ENCODE measurements around the gene EPS8L3.

The EPS8L3 gene

DNA sequence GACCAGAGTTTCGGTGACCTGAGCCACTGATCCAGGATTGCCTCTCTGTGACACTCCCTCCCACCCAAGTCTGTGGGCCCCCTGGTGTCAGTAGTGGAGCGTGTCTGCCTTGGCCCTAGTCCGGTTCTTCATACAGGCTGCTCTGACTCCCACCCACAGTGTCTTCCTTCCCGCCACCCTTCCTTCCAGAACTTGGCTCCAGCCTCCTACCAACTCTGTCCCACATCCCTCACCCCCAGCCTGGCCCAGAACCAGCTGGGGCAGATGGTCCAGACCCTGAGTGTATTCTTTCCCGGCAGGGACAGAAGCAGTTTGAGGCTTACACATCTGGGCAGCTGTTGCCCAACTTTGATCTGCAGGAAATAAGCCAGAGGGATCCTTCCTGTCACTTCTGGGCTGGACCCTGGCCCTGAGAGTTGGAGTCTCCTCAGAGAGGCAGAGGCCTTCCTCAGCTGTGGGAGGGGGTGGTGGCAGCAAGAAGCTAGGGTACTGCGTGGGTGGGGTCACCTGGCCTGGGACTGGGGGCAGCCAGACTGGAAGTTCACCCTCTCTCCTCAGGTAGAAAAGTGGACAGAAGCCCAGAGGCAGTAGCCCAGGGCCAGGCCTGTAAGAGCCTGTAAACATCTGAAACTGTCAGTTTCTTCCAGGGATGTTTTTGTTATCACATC is 43.1 kb upstream of the EPS8L3 start:
- DNase-seq (ENCODE audit: low spot score), result peak; percentile 57
- TF ChIP-seq, protein P1, sequence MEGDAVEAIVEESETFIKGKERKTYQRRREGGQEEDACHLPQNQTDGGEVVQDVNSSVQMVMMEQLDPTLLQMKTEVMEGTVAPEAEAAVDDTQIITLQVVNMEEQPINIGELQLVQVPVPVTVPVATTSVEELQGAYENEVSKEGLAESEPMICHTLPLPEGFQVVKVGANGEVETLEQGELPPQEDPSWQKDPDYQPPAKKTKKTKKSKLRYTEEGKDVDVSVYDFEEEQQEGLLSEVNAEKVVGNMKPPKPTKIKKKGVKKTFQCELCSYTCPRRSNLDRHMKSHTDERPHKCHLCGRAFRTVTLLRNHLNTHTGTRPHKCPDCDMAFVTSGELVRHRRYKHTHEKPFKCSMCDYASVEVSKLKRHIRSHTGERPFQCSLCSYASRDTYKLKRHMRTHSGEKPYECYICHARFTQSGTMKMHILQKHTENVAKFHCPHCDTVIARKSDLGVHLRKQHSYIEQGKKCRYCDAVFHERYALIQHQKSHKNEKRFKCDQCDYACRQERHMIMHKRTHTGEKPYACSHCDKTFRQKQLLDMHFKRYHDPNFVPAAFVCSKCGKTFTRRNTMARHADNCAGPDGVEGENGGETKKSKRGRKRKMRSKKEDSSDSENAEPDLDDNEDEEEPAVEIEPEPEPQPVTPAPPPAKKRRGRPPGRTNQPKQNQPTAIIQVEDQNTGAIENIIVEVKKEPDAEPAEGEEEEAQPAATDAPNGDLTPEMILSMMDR (IDR thresholded peaks at IDR 0.05), result no peak
- H3K4me3 ChIP-seq, result no peak overlapping the region

DNA sequence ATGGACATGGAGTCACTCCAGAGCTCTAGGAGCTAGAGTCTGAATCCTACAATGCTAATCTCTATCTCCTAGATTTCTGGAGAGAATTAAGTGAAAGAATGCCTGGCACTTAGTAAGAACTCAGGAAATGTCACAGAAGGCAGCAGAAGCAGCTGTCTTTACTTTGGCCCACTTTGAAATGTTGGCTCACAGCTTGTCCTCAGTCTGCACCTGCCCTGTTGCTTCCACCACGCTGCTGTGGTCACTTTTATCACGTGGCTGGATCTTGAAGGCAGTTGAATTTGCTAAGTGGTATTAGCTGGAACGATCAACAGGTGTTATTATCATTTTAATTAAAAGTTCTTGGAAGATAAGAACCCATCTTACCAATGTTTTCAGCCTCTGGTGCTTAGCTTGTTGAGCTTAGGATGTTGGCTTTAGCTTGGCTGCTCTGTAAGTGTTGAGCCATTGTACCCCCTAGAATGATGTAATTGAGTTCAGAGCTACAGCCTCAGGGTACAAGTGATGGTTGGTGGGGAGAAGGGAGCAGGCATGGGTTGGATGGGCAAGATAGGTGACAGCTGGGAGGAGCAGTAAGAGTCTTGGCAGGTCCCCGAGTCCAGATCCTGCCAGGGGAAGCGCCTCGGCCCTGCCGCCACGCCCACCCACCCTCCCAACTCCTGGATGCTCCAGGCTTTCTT is 41.9 kb upstream of the EPS8L3 start:
- TF ChIP-seq, protein P1 (IDR thresholded peaks at IDR 0.05), result no peak
- Histone ChIP-seq H3K4me3 (no peak overlapping the region), H3K27ac (no peak overlapping the region)
- peak; percentile 40 for DNase-seq (ENCODE audit: low spot score)

More for the DNA sequence above, 43.1 kb upstream of the EPS8L3 start:
- H3K27ac ChIP-seq, result no peak overlapping the region

DNA sequence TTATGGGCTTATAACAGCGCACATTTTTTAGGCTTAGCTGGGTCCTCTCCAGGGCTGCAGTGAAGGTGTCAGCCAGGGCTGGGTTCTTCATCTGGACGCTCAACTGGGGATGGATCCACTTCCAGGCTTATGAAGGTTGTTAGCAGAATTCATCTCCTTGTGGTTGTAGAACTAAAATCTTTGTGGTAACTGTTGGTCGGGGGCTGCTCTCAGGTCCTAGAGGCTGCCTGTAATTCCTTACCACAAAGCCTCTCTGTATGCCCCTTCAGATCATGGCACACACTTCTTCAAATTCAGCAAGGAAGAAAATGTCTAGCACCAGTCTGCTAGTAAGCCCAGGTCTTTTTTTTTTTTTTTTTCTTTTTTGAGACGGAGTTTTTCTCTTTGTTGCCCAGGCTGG is 40.9 kb upstream of the EPS8L3 start:
- Histone ChIP-seq H3K27ac (no peak overlapping the region), H3K4me3 (no peak overlapping the region)
- TF ChIP-seq, protein P1 (IDR thresholded peaks at IDR 0.05), result no peak
- peak; percentile 21 for DNase-seq (ENCODE audit: low spot score)

DNA sequence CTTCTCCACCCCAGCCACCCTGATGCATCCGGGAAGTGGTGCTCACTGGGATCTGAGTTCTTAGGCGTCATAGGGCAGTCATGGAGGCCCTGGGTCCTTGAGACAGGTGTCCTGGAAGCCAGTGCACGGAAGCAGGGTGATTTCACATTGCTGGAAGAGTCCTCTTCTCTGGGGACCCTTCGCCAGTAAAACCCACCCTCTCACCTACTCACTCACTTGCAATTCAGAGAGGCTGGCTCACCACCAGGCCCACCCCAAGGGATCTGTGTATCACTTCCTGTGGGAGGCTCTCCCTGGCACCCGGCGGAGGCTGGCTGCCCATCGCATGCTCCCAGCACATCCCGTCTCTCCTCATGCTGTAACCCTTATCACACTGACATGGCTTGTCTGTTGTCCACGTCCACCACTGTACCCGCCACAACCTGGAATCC is 40.2 kb upstream of the EPS8L3 start:
- peak; percentile 76 for DNase-seq (ENCODE audit: low spot score)
- TF ChIP-seq, protein P1 (IDR thresholded peaks at IDR 0.05), result no peak
- H3K27ac ChIP-seq, result no peak overlapping the region
- H3K4me3 ChIP-seq, result no peak overlapping the region

DNA sequence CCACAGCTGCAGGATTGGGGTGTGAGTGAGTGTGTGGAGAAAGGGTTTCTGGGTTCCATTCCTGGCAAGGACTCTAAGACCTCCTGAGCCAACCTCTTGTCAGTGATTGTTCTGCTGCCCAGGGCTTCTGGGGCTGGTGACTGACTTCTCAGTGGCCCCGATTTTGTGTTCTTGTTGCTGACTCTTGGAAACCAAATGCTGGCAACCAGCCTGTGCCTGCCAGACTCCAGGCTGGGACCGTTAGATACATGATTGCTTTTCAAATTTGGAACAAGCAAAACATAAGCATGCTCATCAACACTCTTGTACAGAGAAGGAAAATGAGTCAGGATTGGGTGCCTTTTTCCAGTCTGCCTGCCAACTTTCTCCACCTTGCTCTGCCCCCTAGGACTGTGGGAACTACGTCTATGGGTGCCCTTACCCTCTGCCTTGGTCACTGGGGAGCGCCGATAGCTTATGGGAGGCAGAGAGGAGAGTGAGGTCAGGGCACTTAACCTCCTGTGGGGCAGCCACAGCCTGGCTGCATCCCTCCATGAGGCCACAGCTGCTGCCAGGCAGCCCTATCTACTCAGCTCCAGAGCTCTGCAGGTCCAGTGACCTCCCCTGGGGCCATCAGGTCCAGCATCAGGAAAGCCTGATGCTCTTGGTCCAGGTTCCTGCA is 39.3 kb upstream of the EPS8L3 start:
- TF ChIP-seq, protein P1 (IDR thresholded peaks at IDR 0.05), result no peak
- peak; percentile 71 for DNase-seq (ENCODE audit: low spot score)
- Histone ChIP-seq H3K4me3 (no peak overlapping the region), H3K27ac (peak overlapping the region in 1 of 2 donors; percentile 62)

DNA sequence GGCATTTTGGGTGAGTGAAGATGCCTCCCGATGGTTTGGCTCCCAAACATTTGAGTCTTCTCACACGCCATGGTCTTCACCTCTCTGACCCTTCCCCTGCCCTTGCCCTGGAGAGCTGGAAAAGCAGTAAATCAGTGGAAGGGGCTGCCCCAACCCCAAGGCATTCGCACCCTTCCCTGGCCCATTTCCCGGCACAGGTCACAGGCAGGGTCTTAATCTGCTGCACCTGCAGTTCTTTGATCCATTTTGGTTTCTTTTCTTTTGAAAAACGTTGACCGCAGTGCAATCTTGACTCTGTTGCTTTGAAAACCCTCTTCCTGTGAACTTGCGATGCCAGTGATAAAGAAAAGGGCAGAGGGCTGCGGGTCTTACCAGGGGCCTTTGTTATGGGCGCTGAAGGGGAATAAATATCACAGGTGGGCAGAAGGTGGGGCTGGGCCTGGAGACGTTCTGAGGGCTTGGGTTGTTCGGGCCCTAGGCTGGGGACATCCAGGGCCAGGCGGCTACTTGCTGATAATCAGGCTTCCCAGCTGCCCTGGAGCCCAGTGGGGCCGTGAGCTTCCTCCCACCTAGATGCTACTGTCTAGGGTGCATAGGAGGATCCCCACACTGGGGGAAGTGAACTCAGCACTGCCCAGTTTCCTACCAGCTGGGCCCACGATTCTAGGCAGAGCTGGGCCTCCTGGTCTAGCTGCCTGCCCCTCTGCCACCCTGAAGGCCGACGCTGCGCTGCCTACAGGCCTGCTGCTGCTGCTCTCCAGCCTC is 38.6 kb upstream of the EPS8L3 start:
- Histone ChIP-seq H3K27ac (peak overlapping the region in 1 of 2 donors; percentile 62), H3K4me3 (no peak overlapping the region)
- TF ChIP-seq, protein P1 (IDR thresholded peaks at IDR 0.05), result no peak
- peak; percentile 63 for DNase-seq (ENCODE audit: low spot score)

All from coronary artery (tissue), 2 donors.